Head of caudate nucleus (tissue), 42 donors: ENCODE measurements around the gene CPA5.
A peak's percentile ranks its signal among the peaks of the same experiment; 100 is the strongest.

ENCODE experiments used
- DNase-seq, 42 donors: peaks; one replicate each; pipeline versions ENCODE4 v3.0.0 to v3.0.0-alpha.2; 2020 to 2021; ENCODE audit warnings: mixed read lengths in 7 of 42
- intact Hi-C: fragments of 100-400 bp; cut with DNase I; formaldehyde crosslinking; loops from one replicate; pipeline ENCODE4 v1.15.0; 2022

The CPA5 gene

GRCh38 chr7:130387306-130387627 is 42.7 kb downstream of the CPA5 start:
- intact Hi-C loops, result no loop called here
- no peak for DNase-seq

- intact Hi-C loops, result no loop called here
- peak in 1 of 42 donors; percentile 1 for DNase-seq
Measured at GRCh38 chr7:130387628-130388403, 43.2 kb downstream of the CPA5 start.

DNA sequence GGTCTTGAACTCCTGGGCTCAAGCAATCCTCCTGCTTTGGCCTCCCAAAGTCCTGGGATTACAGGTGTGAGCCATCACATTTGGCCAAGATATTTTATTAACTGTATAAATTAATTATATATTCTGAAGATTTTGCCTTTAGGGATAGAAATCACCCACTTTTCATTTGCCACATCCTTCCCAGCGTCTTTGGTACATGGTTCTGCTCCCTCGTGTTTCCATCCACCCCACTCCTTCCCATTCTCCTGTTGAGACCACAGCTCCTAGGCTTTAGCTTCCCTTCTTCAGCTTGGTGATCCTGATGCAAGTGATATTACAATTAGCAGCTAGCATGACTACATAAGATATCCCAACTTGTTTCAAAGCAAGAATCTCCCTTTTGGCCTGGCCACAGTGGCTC is 44.1 kb downstream of the CPA5 start:
- no peak for DNase-seq
- intact Hi-C loops, result no loop called here

DNA sequence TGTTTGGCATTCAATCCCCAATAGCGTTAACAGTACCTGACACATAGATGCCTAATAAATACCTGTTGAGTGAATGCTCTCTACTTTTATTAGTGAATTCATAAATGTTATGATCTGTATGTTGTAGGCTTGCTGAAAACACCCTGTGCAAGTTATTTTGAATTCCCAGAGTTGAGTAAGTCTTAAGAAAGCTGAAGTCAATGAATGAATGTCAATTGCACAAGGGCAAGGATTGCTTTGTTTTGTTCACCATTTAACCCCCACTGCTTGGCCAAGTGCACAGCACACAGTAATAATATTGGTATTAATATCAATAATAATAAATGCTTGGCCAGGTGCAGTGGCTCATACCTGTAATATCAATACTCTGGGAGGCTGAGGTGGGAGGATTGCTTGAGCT is 45.9 kb downstream of the CPA5 start:
- intact Hi-C loops, result no loop called here

GRCh38 chr7:130393101-130393561 is 48.5 kb downstream of the CPA5 start:
- intact Hi-C loops, result no loop called here
- peak in 4 of 42 donors; percentile 11 to 54 (median 14) for DNase-seq

More for the DNA sequence above, 45.9 kb downstream of the CPA5 start:
- no peak for DNase-seq

- intact Hi-C loops, result no loop called here
- DNase-seq, result no peak
Measured at GRCh38 chr7:130393841-130394411, 49.3 kb downstream of the CPA5 start.

GRCh38 chr7:130394421-130395195 is 50.0 kb downstream of the CPA5 start:
- DNase-seq, result no peak
- intact Hi-C loops, result no loop called here

DNA sequence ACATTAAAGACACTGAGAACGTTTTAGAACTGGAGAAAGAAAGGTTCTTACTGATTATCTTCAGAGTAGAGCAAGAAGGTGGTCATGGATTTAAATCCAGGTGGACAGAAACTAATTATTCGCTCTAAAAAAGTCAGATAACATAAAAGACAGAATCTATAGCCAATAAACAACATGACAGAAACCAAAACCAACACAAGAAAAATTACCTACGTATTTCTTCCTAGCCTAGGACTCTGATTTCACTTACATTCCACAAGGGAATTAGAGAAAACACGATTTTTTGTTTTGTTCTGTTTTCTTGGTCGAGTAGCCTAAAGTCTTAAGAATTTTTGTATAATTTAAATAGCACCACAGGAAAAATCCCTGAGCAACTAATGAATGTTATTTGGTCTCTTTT is 50.8 kb downstream of the CPA5 start:
- intact Hi-C loops, result no loop called here
- DNase-seq, result no peak

DNA sequence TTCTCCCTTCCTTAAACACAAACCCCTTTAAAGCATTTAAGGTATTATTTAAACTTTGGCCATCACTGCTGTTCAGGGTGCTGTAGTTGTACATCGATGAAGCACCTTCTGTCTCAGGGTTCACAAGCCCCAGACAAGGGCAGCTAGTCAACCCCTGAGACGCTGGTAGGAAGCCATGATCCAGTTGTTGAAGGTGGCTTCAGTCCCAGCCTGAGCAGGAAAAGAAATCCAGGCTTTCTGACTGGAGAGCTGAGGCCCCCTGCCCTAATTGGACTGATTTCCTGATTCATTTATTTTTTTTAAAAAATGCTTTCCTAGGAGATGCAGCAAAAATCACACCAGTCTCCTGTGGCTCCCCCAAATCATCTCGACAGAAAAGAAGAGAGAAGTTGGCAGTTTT is 51.5 kb downstream of the CPA5 start:
- intact Hi-C loops, result no loop called here
- peak in 4 of 42 donors; percentile 10 to 49 (median 30) for DNase-seq

DNA sequence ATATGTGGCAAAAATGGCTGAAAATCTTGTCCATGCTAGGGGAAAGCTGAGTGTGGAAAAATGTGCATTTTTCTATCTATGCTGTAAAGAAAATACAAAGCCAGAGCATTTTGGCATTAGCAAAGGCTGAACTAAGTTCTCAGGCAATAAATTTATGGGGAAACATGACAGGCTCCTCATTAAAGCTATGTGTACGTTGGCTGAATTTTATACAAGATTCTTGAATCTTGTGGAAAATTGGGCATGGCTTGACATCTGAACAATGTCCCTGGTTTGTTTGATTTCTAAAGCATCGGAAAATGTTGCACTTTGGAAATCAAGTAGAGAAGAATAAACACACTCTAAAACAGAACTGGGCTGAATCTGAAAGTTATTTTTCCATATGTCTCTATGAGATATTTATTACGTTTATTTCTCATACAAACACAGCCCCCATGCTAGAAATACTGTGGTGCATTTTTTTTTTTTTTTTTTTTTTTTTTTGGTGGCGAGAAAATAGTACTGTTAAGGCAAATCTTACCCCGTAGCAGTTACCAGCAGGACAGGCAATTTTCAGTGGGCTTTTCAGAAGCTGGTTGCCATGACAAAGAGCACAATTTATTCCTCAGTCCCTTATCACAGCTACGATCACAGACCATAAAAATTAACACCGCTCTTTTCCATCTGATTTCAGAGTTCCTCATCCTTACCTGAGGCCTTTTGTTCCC is 52.6 kb downstream of the CPA5 start:
- intact Hi-C loops, result no loop called here
- DNase-seq, result no peak

DNA sequence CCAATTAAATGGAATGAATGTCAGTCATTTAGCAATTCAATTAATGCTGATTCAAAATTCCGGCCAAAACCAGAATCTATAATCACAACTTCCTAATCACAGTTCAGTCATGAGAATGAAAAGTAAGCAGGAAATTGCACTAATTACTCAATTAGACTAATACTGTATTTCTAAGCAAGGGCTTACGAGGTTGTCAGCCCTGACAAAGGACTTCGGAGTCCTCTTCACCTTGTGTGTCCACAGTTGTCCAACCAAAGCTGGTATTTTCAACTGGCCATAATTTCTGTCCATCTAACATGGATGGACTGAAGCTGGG is 53.1 kb downstream of the CPA5 start:
- intact Hi-C loops, result no loop called here
- DNase-seq, result no peak

GRCh38 chr7:130398526-130399090 is 54.0 kb downstream of the CPA5 start:
- DNase-seq, result peak in 1 of 42 donors; percentile 25
- intact Hi-C loops, result no loop called here

- intact Hi-C loops, result no loop called here
- DNase-seq, result peak in 1 of 42 donors; percentile 14
Measured at GRCh38 chr7:130400120-130400572, 55.5 kb downstream of the CPA5 start.

DNA sequence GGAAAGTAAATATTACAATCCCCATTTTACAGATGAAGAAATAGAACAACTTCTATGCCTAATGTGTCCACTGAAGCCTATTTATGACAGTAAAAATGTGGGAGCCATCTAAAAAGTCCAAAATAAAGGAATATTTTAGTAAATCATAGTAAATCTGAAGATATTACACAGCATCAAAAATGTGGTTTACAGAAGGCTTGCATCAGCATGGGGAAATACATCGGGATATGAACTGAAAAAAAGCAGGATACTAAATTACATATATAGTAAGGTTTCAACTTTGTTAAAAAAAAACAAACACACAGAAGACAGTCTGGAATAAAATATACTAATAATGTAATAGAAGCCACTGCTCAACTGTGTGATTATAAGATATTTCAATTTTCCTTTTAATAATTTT is 56.5 kb downstream of the CPA5 start:
- intact Hi-C loops, result no loop called here

GRCh38 chr7:130401578-130401977 is 57.0 kb downstream of the CPA5 start:
- intact Hi-C loops, result no loop called here

More for the DNA sequence above, 56.5 kb downstream of the CPA5 start:
- DNase-seq, result no peak

DNA sequence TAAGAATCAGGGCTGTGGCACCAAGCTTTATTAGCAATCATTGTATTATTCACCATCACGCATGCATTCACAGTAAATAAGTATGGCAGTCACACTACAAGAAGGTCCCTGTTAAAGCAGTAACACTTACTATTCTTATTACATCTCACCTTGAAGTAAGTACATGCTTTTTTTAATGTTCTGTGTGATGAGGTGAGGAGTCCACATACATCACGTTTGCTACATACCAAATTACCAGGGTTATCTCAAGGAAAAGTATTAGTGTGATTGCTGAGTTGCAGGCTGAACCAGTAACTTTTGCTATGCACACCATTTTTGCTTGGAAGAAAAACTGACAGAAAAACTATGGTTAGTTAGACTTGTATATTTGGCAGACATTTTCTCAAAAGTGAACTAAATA is 60.4 kb downstream of the CPA5 start:
- intact Hi-C loops, result no loop called here
- no peak for DNase-seq

More at GRCh38 chr7:130401578-130401977, 57.0 kb downstream of the CPA5 start:
- no peak for DNase-seq

- DNase-seq, result no peak
- intact Hi-C loops, result no loop called here
Measured at GRCh38 chr7:130409067-130409711, 64.6 kb downstream of the CPA5 start.

DNA sequence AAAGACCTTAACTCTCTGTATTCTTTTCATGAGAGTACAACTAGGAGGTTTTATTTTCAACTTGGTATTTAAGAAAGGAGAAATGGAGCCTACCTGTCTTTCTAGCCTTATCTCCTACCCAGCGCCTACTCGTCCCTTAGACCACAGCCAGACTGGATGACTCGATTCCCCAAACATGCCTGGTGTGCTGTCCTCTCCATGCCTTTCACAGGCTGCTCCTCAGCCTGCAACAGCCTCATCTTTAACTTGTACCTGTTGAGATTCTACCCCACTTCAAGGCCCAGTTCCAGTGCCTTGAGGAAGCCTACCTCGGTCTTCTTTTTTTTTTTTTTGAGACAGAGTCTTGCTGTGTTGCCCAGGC is 65.1 kb downstream of the CPA5 start:
- no peak for DNase-seq
- intact Hi-C loops, result no loop called here
